ENCODE results near the gene ANO2.

The ANO2 gene

DNA sequence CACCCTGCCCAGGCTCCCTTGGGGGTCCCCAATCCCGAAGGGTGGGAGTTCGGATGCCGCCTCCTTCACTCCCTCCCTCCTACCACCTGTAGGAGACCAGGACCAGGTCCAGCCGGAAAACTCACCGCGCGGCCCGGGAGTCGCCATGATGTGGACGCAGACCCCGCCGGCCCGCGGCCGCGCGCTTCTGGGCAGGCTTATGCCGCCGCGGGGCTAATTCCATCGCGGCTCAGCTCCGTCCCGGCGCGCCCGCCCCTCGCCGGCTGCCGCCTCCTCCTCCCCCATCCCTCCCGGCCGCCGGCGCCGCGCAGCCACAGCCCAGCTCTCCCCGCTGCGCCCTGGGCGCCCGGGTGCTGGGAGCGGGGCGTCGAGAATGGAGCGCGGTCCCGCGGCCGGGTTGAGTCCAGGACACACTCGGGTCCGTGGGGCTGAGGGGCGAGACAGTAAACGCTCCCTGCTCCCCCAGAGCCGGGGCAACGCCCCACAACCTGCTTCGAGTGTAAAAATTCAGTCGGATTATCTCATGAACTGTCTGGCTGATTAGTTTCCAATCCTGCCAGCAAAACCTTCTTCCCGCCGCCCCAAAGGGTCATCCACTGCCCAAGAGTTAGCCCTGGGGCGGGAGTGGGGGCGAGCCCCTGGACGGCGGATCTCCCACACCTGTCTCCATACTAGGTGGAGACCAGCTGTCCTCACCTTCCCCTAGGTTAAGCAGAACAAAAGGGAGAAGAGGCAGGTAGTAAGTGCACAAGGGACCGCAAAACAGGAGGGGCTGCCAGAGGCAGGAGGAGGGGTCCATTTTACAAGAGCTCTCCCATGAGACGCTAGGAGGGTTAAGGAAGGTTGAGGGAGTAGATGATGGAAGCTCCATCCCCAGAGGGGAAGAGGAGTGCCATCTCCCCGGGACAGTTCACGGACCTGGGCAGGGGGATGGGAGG is at the start of gene ANO2:
Gene ANO2, minus strand, starts transcription at position 189 of the 938 bp plus-strand sequence. Its CDS starts 42 bp downstream, at position 147.
- DNase-seq: no peak

DNA sequence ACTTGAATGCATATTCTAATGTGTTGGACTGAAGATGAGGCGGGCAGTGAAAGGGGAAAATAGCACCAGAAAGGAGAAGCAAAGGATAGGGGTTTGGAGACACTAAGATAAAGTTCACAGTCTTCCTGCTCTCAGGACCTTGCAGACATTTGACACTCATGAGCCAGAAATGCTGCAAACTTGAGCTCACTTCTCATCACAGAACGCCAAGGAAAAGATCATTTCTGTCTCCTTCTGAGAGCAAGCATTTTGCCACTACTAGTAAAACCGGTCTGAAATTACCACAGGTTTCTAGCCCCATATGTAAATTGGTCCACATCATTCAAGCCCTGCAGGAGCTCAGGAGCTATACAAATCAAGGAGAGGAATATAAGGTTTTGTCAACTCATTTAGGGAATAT is 44.6 kb upstream of the ANO2 start:
- DNase-seq: no peak

DNA sequence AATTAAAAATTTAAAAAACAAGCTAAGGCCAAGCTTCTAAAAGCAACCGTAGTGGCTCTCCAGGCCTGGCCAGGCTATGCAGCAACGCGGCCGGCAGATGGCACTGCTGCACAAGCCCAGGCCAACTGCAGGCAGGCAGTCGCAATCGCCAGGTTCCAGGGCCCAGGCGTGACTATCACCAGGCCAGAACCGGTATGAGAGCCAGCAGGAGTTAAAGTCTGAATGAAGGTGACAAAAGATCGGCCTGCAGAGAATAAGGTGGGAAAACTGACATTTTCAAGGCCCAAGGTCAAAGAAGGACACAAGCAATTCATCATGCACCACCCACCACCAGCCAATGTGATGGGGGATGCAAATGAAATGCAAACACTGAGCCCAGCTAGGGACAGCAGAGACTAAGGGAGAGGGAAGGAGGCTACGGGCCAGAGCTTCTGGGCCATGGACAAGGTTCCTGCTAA is 43.6 kb upstream of the ANO2 start:
- DNase-seq: peak; percentile 38

DNA sequence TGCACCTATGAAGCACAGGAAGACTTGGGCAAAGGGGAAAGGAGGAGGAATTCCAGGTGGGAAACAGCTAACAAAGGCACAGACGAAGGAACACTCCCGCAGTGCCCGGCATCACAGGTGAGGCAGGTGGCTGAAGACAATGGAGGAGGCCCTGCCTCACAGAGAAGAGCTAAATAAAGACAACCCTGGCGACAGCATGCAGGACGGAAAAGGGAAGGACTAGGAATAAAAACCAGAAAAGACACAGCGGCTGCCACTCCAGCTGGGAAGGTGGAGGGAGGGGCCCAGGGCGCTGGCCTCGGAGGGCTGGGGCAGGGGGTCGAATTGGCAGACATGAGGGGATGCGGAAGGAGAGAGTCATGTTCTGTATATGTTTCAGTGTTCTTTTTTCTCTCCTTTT is 43.0 kb upstream of the ANO2 start:
- no peak for DNase-seq

DNA sequence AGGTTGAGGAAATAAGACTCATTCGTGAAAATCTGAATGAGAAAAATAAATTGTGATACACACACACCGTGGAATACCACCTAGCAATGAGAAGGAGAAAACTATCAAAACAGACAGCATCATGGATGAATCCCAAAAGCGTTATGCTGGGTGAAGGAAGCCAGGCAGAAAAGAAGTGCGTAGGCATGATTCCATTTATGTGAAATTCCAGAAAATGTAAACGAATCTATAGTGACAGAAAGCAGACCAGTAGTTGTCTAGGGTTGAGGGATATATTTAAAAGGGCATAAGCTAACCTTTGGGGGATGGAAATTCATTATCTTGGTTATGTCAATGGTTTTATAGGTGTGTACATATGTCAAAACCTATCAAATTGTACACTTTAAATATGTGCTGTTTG is 42.5 kb upstream of the ANO2 start:
- DNase-seq: no peak

DNA sequence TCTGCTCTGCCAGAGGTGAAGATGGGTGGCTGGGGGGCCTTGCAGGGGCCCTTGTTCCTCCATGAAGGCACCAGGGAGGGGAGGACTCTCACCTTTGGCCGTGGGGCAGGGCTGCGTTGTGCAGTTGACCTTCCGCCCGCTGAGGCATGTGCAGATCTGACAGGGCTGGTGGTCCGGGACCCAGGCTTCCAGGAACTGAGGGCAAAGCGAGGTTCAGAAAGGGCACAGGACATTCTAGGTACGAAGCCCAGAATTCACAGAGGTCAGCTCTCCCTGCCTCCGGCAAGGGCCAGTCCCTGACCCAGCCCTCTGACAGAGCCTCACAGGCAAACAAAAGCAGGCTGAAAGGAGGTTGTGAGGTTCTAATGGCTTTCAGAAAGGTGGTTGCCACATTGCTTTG is 40.4 kb upstream of the ANO2 start:
- DNase-seq: no peak

DNA sequence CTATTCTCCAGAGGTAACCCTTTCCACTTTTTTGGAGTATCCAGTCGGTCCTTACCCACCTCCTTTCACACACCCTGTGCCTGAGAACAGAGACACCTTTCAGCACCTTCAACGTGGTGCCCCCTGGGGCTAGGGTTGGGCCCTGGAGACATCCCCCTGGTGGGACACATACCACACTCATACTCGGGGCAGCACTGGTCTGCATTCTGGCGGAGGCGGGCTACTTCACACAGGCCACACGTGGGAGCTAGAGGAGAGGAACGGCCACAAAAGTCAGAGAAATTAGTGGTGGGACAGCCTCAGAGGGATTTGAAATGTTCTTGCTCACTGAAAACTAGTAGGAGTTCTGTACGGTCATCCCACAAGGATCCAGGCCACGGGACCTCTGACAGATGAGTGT is 39.8 kb upstream of the ANO2 start:
- DNase-seq: no peak

DNA sequence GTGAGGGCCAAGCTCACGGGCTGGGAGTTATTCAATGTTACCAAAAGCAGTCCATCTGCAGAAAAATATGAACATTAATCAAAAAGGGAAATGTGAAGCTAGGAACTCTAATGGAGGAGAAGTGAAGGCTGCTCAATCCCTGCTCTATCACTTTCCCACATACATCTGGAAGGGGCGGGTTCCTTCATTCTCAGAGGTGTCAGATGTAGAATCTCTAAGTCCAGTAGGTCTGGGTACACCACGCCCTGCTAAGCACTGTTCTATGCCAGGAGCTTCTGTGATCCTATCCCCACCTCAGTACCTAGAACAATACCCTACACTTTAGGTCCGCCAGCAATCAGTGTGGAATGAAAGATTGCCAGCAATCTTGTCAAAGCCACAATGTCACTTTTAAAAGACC is 37.0 kb upstream of the ANO2 start:
- DNase-seq: no peak

DNA sequence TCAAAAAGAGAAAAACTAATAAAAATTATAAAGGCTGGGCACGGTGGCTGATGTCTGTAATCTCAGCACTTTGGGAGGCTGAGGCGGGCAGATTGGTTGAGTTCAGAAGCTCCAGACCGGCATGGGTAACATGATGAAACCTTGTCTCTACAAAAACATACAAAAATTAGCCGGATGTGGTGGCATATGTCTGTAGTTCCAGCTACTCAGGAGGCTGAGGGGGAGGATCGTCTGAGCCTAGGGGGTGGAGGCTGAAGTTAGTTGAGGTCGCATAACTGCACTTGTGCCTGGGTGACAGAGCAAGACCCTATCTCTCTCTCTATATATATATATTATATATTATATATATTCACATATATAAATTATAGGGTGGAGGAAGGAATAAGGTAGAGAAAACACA is 32.5 kb upstream of the ANO2 start:
- no peak for DNase-seq

DNA sequence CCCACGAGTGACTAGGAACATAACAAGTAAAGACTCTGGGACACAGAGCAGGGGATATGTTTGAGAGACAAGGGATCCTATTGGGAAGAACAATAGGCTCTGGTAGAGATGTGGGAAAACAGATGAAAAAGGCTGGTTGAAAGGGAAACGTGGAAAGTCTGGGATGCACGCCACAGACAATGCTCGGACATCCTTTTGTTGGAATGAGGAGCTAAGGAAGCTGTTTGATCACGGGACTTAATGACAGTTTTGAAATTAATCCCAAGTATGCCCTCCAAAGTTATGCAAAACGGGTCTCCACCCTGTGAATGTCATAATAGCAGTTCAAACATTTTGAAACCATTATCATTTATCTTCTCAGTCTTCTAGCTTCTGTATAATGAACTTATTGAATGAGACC is 31.7 kb upstream of the ANO2 start:
- DNase-seq: no peak

DNA sequence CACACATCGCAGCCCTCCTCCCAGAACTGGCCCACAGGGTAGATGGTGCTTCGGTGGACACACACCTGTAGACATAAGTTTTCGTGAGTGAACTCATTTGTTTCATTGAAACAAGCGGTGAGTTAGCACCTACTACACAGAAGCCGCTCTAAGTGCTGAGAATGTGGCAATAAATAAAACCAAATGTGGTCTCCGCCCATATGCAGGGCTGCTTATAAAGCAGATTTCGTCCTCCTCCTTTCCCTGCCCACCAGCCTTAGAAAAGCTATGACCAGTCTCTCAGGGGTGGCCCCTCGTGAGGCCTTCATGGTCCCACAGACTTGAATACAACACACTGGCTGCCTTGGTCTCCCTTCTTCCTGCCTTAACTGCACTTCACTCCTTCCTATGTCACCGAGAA is 31.1 kb upstream of the ANO2 start:
- DNase-seq: no peak

DNA sequence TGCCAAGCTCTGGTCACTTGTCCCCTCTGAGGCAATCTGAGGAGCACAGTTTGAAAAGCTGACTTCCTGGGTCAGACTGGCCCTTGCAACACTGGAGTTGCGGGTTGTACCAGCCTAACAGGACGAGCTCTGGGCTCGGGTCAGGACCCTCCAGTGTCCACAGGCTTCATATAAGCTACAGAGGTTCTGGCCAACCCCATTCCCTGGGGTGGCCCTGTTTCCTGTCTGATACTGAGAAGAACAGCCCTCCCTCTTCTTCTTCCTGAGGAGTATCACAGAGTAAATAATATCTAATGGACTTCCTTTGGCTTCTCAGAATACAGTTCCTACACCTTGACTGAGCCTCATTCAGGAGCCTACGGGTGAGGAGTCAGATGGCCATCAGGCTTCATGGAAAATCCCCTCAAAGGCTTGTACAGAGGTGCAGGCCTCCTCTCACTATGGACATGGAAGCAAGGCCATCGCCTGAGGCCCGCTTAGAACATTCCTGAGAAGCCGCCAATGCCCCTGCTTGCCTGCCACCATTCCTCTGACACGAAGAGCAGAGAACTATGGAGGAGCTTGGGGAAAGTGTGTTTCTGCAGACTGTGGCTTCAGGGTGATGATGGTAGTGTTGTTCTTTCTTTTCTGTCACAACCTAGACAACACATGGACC is 28.5 kb upstream of the ANO2 start:
- DNase-seq: no peak

DNA sequence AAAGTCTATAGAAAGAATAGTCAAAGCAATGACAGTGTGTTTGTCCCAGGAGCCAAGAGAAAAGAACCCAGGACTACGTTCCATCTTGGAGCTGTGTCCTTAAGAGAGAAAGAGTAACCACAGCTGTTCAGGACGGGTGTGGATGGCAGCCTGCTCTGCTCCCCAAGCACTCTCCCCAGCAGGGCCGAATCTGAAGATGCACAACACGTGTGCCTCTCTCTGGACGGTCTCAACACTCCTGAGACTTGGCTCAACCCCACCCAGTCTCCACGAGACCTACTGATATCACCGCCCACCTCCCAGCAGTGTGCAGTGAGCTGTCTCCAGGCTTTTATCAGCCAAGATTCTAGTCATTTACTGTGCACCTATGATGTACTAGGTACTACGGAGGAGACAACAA is 27.3 kb upstream of the ANO2 start:
- no peak for DNase-seq

DNA sequence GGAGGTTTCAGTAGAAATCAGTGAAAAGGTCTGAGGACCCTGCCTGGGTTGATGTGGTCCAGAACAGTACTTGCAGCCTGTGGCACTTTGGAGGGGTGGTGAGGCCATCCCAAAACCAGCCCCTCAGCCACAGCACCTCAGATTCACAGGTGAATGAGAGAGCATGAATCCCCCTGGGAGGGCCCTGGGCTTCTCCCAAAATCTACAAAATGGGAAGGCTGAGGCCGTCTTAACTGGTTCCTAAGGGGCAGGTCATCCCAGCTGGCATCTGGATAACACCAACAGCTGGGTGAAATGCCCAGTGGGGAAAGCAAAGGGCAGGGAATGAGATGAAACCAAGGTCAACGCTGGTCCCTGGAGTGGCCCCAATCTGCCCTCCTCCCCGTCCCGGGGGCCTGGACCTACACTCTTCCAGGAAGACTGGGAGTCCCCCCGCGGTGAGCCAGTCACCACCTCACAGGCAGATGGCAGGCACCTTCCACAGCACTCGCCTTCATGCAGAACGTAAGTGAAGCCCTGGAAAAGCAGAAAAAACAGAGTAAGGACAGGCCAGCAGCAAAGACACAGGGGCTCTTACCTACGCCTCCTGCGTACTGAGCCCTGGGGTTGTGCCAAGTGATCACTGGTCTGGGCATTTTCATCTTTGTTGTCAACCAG is 26.3 kb upstream of the ANO2 start:
- no peak for DNase-seq

DNA sequence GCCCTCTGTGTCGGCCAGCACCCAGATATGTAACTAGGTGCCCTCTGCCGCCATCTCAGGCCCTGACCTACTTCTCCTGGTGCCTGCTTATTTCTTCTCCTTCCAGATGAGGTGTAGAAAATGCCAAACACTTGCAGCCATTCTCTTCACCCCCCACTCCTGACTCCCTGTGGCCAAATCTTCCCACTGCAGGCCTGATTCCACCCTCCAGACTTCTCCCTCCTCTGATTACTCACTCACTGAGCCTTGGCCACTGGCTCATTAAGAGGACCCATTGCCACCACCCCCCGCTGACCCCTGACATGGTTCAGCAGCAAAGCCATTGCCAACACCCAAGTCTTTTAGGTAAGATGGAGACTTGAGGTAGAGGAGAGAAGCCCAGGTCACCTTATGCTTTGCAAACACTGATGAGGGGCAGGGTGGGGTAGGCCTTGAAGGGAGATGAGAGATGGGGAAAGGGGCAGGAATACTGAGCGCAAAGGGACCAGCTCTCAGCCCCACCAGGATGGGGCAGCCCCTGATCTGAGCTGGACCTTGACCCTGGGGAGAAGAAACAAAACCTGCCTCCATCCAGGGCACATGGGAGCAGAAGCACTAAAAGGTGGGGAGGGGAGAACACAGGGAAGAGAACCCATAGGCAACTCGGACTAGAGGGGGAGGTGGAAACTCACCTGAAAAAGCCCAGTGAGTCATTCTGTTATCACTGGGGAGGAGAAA is 25.1 kb upstream of the ANO2 start:
- no peak for DNase-seq

DNA sequence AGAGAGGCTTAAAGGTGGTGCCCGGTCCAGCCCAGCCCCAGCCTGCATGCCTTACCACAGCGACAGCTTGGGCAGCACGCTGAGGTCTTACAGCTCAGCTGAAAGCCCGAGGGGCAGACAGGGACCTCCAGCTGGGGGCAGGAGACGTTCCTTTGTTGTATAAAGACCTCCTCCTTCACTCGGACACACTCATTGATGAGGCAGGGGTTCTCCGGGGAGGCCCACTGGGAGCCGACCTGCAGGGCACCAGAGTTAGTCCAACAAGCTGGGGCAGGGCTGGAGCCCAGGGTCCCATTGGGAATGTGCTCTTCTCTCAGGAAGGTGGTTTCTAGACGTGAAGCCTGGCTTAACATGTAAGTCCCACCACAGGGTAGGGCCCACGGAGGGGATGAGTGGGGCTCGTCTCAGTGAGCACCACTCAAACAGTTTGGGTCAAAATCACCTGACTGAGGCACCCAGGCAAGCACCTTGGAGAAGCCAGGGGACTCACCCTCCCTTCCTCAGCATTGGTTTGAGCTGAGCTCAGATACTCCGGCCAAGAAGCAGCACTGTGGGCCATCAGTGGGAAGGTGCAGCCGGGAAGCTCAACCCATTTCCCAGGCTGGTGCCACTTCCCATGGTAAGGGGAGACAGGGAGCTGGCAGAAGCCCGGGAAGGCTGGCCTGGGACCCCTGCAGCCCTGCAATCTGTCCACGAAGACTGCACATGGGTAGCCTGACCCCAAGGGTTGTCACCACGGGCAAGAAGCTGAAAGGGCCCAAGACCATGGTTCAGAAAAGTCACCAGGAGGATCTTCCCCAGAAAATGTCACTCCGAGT is 24.3 kb upstream of the ANO2 start:
- no peak for DNase-seq

DNA sequence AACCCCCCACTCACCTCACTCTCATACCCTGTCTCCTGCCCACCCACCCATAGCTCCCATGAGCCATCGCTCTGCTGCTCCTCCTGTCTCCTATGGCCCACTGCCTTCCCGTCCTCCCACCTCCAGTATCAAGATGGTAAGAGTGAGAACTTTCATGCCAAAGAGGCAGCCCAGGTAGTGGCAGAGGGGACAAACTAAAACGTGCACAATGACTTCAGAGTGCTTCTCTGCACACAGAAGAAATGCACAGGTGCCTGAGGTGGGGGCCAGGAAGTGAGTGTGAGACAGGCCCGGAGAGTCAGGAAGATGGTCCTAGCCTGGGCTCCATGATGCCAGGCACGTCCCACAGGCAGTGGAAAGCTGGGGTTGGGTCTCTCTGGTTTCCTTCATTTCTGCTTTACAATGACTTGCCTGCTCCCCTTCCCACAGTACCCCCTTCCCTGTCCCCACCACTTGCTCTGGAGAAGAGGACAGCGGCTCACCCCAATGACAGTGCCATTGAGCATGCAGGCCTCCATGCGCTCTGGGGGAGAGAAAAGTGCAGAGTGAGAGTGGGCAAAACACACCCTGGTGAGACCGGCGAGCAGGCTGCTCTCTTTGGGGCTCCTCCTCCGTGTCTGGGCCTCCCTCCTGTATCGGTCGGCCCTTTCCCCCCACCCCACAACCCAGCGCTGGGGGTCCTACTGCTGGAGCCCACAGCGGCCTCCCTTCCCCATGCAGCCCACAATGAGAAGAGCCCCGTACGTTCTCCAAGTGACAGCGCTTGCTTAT is 22.8 kb upstream of the ANO2 start:
- no peak for DNase-seq

DNA sequence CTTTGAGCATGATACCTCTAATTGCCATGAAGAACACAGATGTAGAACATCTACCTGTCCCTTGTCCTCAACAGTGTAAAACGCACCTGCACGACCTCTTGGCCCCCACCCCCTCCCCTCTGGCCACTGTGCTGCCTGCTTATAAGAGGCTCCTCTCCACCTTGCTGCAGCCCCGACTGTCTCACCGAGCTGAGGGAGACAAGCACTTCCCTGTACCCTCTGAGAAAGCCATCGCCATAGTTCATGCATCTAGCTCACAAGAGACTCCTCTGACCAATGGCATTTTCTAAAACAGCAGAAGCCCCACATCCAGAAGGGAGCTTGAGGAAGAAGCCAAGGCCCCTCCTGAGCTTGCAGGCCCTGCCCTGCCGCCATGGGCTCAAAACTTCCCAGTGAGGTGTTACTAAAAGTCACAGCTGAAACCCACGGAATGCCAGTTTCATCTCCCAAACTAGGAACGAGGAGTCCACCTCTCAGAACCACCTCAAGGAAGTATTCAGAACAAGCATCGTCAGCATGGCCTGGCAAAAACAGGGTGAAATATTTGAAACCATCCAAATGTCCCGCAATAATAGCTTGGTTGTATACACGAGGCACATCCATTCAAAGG is 21.5 kb upstream of the ANO2 start:
- no peak for DNase-seq

DNA sequence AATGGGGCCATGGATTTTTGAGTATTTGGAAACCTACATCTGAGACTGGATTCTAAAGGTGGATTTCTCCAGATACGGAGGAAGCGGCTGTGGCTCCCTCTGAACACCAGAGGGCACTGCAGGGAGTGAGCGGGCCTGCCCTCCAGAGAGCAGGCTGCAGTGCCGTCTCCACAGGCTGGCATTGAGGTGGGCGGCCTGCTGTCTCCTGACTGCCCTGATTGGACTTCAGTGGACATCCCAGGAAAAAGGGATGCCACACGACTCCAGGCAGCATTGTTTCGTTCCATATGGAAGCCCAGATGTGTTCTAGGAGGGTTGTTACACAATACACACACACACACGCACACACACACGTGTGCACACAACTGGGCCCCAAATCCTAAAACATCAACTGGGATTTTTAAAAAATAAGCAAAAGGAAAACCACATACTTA is 20.9 kb upstream of the ANO2 start:
- peak; percentile 28 for DNase-seq

DNA sequence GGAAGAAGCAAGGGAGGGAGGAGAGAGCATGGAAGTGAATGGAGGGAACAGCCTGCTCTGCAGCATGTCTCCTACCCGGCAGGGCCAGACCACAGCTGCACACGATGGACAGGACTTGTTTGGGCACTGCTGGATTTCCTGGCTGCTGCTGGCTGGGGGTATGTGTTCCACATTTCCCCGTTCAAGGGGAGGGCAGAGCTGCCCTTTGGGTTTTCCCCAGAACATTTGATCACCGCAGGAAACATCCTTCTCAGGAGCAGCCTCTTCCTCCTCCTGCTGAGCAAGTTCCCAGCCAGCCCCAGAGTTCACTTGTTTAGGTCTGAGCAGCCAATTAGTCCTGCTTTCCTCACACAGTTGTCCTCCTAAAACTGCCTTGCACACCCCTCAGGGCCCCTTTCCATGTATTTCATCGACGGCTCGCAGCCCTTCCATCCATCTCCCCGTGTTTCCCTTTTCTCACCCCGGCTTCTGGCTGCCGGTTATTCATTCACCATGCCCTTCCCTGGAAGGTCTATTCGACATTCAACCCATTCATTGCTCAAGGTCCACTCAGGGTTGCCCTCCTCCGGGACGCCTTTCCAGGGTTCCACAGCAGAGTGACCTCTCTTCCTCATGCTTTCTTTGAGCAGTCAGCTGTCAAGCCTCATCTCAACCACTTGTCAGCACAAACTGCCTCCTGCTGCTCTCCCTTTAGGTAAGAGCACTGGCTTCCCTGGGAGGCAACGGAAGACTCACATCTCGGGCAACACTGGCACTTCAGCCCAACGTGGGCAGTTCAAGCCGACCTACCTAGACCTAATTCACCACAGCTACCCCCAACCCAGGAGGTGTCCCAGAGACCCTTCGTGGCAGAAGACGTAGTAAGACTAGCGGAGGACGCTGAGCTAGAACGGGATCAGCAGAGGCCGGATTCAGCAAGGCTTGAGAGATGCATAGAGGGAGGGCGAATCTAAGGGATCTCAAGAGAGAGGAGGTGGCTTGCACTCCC is 20.1 kb upstream of the ANO2 start:
- DNase-seq: no peak
